Glomerular endothelial cell (primary cell): ENCODE data around the gene INSYN2A. TPM values are rescaled to one million over a fixed set of nuclear protein-coding genes. Genes with fewer than 3 reads are reported as not detected.

Experiments used
- DNase-seq: peaks from one replicate; pipeline ENCODE4 v3.0.0-alpha.2; 2011; ENCODE audit warnings: low read depth, low spot score; ENCODE audit errors: extremely low read depth
- total RNA-seq: library from RNA; depleted of rRNA; stranded (reverse); fragments of >200 nt; gene quantifications from 2 replicates; pipeline ENCODE4 v1.2.3, GENCODE V29; 2015

INSYN2A gene
- total RNA-seq, 1 donor from 2014 or later, result 0.12 TPM

GRCh38 chr10:127157089-127157488 lies 39.3 kb downstream of the INSYN2A start:
- no peak for DNase-seq

GRCh38 chr10:127154831-127155620 lies 41.4 kb downstream of the INSYN2A start:
- DNase-seq, result no peak

- no peak for DNase-seq
Observed at GRCh38 chr10:127153181-127153580, 43.2 kb downstream of the INSYN2A start.

GRCh38 chr10:127151981-127152699 lies 44.3 kb downstream of the INSYN2A start:
- no peak for DNase-seq

GRCh38 chr10:127151541-127151940 lies 44.9 kb downstream of the INSYN2A start:
- no peak for DNase-seq

- DNase-seq, result no peak
Observed at GRCh38 chr10:127150136-127150535, 46.3 kb downstream of the INSYN2A start.

- DNase-seq, result no peak
Observed at GRCh38 chr10:127149501-127150081, 46.8 kb downstream of the INSYN2A start.

GRCh38 chr10:127148933-127149220 lies 47.5 kb downstream of the INSYN2A start:
- DNase-seq, result peak; percentile 14

- DNase-seq, result peak; percentile 86
Observed at GRCh38 chr10:127148066-127148932, 48.1 kb downstream of the INSYN2A start.

- DNase-seq, result no peak
Observed at GRCh38 chr10:127146661-127147060, 49.7 kb downstream of the INSYN2A start.
